CD4-positive, alpha-beta T cell treated with Interferon alpha-2 for 1 hour (primary cell): ENCODE results near the gene PRKCH.

Source experiments
- DNase-seq, 2 donors: peaks; one replicate each; pipeline ENCODE4 v3.0.0-alpha.2; 2020 to 2022

Gene PRKCH

DNA sequence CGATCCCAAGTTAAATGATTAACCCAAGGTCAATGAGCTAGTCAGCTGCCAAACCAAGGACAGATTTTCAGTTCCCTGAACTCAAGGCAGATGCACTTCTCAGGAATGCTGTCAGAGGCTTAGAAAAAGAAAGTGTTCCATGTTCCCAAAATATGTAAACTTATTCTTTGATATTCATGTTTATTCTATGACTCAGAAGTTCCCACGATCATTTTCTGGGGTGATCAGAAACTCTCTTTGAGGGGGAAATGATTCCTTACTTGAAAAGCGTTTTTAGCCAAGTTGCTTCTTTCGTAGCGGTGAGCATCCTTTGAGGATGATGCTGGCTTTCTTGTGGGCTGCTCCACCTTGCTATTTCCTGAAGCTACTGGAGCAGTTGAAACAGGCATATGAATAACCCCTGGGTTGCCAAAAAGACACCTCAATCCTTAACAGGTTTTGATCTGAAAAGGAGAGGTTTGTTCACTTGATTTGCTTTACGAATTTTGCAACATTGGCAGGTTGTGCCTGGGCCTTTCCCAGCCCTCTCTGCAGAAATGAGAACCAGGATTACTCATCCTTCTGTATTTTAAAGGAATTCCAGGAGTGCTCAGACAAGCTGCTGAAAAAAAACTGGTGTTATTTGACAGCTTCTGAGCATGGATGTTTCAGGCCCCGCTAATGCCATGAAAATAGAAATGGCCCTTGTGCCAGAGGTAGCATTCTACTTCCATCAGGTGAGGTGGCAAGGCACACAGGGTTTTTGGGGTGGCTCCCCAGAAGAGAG is 252.6 kb downstream of the PRKCH start:
- no peak for DNase-seq

DNA sequence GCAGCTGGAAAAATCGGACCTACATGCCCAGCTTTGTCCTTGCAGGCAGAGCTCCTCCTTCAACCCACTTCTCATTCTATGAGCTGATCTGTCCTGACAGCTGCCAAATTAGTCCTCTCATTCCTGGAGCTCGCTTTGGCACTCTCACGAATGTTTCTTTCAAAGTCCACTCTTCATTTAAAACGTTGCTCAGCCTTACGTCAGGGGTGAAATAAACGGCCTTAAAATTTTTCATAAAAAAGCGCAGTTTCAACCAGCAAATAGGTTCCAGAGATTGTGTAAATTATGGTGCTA is 253.1 kb downstream of the PRKCH start:
- DNase-seq, result no peak

- no peak for DNase-seq
Measured at GRCh38 chr14:61575126-61575525, 253.7 kb downstream of the PRKCH start.

DNA sequence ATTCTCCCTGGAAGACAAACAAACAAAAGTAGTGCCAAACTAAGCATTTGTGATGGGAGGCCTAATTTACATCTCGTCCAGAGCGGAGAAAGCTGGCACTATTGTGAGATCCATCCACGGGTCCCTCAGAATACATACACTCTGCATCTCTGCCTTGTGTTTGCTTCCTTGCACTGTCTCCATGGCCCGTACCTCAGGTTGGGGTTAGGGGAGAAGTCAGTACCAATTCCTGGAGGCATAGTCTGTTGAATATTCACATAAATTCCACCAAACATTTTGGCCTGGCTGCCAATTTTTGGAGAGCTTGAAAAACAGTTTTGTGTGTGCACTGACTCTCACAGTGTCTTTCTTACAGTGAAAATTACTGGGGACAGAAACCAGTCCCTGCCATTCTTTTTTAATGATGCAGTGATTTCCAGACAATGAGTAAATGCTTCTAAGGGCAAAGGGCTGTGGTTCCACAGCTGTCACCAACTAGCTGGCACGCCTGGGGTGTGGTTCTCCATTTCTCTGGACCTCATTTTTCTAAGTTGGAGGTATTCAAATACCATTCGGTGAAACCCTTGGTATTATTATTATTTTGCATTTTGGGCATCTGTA is 254.3 kb downstream of the PRKCH start:
- no peak for DNase-seq

DNA sequence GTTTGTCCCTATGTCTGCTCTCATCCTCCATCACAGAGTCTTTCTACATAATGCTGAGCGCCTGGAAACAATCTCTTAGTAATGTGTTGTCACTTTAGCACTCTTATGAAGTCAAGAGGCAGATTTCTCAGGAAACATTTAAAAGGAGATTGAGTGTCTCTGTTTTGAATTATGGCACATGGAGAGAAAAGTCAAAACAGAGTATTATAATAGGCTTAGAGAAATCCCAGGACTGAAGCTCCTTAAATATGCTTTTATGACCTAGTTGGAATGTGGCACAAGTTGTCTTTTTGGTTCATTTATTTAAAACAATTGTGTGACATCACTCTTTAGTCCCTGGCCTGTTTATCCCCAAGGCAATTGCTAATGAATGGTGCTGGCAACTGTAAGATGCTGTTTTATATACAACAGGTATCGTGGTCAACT is 256.1 kb downstream of the PRKCH start:
- DNase-seq, result no peak

- peak in 1 of 2 donors; percentile 34 for DNase-seq
Measured at GRCh38 chr14:61578745-61579144, 257.4 kb downstream of the PRKCH start.

DNA sequence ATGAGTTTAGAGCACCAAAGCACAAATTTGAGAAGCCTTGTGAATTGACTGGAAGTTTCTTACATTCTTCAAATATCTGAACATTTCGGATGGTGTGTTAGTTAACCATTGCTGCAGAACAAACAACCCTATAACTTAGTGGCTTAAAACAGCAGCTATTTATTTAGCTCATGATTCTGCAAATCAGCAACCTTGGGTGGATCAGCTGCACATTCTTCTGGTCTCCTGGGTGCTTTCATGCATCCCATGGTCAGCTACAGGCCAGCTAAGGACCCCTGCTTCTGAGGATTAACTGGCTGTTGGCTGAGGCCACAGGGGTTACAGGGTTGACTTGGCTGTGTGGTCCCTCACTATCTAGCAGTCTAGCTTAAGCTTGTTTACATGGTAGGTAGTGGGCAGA is 260.0 kb downstream of the PRKCH start:
- no peak for DNase-seq

- no peak for DNase-seq
Measured at GRCh38 chr14:61581955-61582615, 260.7 kb downstream of the PRKCH start.

DNA sequence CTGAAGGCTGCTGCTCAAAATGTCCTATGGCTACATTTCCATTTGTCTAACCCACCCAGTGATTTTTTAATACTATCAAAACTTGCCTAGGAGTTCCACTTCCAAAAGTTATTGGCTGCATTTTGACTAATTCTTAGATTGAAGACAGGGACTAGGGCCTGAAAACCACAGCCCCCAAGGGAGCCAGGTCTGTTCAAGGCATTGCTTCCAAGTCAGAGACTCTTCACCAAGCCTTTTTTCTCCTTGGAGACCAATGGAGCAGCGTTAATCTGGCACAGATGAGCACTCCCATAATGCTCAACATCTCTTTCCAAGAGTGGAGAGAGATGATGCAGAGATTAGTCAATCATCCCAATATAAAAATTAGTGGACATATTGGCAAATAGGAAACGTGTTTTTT is 261.4 kb downstream of the PRKCH start:
- DNase-seq, result no peak

DNA sequence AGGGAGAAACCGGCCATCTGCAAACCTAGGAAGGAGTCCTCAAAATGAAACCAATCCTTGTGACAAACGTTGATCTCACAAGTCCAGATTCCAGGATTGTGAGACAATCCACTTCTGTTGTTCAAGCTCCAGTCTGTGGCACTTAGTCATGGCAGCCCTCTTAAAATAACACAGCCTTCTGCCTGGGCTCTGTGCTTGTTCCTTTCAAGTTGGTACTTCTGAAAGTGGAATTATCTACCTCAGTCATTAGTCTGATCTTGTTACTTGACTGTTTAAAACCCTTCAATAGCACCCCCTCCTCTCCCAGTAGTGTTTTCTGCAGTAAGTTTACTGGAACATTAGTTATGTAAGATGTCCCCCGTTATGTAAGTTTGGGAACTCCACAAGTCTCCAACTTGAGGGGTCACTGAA is 263.0 kb downstream of the PRKCH start:
- DNase-seq, result no peak

GRCh38 chr14:61585598-61586543 is 264.5 kb downstream of the PRKCH start:
- DNase-seq, result no peak

GRCh38 chr14:61586544-61587055 is 265.2 kb downstream of the PRKCH start:
- no peak for DNase-seq

GRCh38 chr14:61587081-61587713 is 265.8 kb downstream of the PRKCH start:
- no peak for DNase-seq

- DNase-seq, result no peak
Measured at GRCh38 chr14:61588419-61588901, 267.1 kb downstream of the PRKCH start.

DNA sequence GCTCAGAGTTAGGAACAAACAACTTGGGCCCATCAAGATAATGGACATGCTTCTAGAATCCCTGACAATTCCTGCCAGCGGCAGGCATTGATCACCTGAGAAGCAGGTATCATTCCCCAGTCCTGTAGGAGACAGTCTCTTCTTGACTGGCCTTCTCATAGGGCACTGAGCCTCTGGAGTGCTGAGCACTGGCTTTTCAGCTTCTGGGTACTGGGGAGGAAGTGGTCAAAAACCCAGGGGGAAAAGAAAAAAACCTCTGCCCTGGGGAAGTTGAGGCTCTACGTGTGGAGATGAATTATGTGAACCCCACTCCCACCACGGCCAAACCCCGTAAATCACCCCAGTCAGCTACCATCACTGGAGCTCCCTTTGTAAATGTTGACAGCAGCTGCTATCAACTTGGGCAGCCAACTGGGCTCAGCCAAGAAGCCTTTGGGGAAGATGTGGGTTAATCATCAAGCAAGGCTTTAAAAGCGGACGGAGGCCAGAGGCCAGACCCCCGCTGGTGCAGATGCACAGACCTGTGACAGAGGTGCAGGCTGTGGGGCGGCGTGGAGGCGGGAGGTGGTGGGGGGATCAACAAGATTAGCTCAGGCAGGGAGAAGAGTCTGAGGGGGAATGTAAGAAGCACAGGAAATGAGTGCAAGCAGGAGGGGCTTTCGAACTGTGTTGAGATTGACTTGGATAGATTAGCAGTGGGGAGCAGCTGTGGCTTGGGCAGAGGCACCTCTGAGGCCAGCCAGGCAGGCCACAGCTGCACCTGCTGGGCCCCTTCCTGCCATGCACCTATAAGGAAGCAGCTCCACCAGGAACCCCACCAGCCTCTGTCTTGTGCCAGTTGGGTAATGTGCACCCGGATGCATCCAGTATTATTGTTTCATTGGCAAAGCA is 268.6 kb downstream of the PRKCH start:
- no peak for DNase-seq

- DNase-seq, result peak in 1 of 2 donors; percentile 62
Measured at GRCh38 chr14:61591862-61592261, 270.5 kb downstream of the PRKCH start.

- no peak for DNase-seq
Measured at GRCh38 chr14:61593330-61593729, 272.0 kb downstream of the PRKCH start.

DNA sequence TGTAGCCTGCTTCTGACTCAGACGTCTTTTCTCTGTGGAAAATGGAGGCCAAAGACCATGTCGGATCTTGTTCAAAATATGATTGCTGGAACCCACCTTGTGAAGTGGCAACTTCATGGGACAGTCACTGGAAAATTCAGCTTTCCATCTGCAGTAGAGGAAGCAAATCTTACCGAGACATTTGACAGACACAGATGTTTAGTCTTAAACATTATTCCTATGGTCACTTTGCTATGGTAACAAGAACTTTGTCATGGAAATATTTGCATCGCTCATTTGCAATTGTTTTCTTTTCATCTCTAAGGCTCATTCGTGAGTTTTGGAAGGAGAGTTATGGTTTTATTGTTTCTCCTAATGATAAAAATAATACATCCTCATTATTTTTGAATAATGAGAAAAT is 275.6 kb downstream of the PRKCH start:
- no peak for DNase-seq

DNA sequence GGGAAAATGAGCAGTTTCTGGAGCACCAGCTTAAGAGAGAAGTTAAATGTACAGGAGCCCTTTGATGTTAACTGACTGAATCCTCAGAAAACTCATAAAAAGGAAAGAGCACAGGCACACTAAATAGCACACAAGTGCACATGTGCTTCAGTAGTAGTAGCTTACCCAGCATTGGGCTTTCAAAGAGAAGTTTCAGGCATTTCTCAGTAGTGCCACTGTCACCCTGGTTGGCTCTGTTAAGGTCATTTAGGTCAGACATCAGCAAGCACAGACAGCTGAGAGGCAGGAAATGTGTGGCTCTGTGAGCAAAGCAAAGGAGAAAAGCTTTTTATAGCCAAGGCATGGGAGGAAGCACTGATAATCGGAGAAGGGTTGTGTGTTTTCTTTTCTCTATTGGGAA is 277.6 kb downstream of the PRKCH start:
- no peak for DNase-seq

GRCh38 chr14:61599942-61600341 is 278.6 kb downstream of the PRKCH start:
- no peak for DNase-seq
